HL-60/S4 treated with phorbol 12-myristate 13-acetate at 8.2 ng/mL for 4 days and 3 days (cell line): ENCODE data around the gene IRF6.

Source experiments
- in situ Hi-C: fragments of 300-500 bp; cut with MboI; formaldehyde crosslinking; loops from 2 replicates; pipeline ENCODE4 v1.15.0; 2022; ENCODE audit warnings: low sequenced_read_pairs

The IRF6 gene

GRCh38 chr1:209761011-209761635, 44.8 kb downstream of the IRF6 start:
- in situ Hi-C loops: no loop called here

GRCh38 chr1:209759829-209760359, 46.0 kb downstream of the IRF6 start:
- in situ Hi-C loops: no loop called here

GRCh38 chr1:209758400-209758799, 47.5 kb downstream of the IRF6 start:
- in situ Hi-C loops: no loop called here

GRCh38 chr1:209756615-209757445, 49.1 kb downstream of the IRF6 start:
- in situ Hi-C loops: no loop called here

DNA sequence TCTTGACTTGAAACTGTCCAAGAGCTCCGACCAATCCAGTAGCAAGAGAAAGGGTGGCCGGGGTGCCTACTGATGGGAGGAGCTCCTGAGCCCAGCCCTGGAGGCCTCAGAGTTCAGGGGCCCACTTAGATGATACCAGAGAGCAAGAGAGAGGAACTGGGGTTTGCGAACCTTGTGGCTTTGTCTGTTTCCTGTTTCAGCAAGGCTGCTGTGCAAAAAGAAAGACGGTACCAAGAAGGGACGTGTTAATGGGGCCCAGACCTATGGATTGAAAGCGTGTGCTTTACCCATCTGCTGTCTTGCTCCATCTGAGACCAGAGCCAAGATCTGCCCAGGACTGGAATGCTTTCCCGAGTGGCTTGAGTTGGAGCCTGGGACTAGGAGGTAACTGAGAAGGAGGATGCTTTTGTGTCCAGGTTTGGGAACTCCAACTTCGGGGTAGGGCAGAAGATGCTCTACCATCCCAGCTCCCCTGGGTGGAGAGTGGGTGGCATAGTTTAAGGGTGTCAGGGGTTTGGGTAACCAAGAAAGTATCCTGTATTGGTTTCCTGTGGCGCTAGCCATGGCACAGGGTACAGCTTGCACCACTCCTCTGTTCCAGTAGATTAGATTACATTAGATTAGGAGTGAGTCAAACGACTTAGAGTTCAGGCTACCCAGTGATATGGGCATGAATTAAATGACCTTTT, 49.9 kb downstream of the IRF6 start, which contains the start of gene TRAF3IP3:
TSS of gene TRAF3IP3 (plus strand) at position 128 of the 689 bp plus-strand sequence. CDS start 3,987 bp downstream, outside the sequence.
- in situ Hi-C loops: no loop called here

DNA sequence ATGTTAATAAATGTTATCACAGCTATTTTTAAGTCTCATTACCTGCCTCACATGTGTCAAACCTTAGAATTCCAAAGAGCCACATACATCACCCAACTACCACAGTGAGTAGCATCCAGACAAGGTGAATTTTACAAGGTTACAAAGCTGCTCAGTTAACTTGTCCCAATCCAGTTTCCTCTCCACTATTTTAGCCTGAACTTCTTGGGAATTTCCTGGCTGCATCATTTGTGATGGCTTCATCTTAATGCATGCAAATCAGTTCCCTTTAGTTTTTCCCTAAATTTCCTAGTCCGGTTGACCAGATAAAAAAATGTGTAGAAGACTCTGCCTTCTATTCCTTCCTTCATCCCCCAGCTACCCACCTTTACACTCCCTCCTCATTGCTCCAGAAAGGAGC, 50.7 kb downstream of the IRF6 start:
- in situ Hi-C loops: no loop called here

- in situ Hi-C loops: no loop called here
Observed at GRCh38 chr1:209752890-209753289, 53.1 kb downstream of the IRF6 start.

DNA sequence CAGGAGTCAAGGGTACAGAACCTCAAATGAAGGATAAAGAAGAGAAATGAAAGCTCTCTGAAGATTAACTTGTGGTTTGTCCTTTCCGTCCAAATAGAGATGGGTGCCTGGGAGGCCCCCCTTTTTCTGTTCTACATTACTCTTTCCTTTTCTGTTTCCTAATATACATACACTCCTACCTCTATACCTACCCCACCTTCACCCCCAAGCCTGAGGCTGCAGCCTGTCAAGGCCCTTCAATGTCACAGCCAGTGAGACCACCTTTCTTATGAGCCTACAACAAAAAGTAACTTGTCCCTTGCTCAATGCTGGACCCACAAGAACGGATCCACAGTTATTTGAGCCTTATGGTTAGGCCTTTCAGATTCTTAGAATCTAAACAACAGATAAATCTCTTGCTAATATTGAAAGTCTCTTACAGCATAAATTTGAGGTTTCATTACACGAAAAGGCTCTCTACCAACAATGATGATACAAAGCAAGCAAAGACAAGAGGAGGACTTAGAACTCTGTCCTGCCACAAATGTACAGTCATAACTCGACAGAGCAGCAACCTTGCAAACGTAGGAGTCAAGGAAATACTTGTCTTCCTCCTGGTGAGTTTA, 54.2 kb downstream of the IRF6 start:
- in situ Hi-C loops: no loop called here

DNA sequence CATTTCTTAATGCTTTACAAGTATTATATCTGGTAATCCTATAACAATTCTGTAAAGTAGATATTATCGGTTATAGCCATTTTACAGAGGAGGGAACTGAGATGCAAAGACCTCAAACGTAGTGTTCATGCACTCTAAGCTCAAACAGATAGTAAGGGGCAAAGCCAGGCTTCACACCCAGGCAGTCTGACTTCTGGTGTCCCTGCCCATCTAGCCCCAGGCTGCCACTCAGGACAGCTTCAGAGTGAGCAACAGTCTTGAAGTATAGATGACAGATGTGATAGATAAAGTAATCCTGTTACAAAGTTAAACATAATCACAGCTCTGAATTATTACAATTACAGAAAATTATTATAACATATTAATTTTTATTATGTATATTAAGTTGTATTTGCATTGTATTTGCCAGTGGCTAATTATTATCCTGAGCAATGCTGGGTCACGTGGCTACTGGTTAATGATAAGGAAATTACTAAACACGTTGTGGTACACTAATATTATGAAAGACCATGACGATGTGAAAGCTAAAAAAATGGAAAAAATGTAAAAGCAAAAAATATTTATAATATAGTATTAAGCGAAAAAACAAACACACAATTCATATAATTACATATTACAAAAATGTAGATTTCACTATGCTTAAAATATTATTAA, 56.1 kb downstream of the IRF6 start:
- in situ Hi-C loops: no loop called here

DNA sequence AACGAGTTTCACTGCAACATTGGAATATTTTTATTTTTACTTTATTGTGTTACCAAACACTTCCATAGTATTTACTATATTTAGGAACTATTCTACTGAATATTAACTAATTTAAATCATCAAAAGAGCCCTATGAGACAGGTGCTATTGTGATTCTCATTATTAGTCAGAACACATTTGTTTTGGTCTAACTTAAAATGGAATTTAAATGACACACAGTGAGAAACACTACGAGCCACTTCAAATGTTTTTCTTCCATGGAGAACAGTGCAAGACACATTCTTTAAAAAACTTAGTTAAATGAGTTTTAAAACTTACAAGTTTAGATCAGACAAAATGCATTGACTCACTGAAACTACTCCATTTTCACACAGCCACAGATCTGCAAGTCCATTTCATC, 56.7 kb downstream of the IRF6 start:
- in situ Hi-C loops: no loop called here

- in situ Hi-C loops: no loop called here
Observed at GRCh38 chr1:209748620-209749019, 57.3 kb downstream of the IRF6 start.

GRCh38 chr1:209747580-209748262, 58.2 kb downstream of the IRF6 start:
- in situ Hi-C loops: no loop called here

- in situ Hi-C loops: no loop called here
Observed at GRCh38 chr1:209746451-209747165, 59.3 kb downstream of the IRF6 start.

- in situ Hi-C loops: no loop called here
Observed at GRCh38 chr1:209743145-209743482, 62.8 kb downstream of the IRF6 start.

DNA sequence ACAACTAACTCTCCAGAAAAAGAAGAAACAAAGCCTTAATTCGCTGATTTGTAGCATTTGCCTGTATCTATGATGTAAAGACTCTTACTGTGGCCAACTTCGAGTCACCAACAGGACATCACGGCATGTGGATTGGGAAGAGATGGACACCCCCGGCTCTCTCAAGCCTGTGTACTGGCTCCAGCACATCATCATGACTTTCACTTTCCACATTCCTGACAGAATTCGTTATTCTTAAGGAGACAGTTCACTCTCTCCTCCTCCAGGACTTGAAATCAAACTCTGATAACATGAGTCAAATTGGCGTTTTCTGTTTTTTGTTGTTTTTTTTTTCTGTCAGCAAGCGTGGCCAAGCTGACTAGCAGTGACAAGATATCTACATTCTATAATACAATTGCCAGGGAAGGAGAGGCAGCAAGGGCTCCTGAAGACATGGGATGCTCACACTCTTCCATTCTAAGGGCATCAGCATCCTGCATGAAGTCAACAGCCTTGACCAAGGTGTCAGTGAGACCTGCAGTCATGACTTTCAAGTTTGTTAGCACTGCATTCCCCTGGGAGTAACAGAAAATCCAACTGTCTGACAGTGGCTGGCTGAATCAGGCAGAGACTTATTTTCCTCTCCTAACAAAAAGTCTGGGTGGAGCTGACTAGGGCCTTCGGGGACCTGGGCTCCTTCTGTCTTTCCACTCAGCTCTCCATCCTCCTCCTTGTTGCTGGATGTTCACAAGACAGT, 63.4 kb downstream of the IRF6 start:
- in situ Hi-C loops: no loop called here

- in situ Hi-C loops: no loop called here
Observed at GRCh38 chr1:209741889-209742288, 64.1 kb downstream of the IRF6 start.

GRCh38 chr1:209741193-209741592, 64.7 kb downstream of the IRF6 start:
- in situ Hi-C loops: no loop called here

DNA sequence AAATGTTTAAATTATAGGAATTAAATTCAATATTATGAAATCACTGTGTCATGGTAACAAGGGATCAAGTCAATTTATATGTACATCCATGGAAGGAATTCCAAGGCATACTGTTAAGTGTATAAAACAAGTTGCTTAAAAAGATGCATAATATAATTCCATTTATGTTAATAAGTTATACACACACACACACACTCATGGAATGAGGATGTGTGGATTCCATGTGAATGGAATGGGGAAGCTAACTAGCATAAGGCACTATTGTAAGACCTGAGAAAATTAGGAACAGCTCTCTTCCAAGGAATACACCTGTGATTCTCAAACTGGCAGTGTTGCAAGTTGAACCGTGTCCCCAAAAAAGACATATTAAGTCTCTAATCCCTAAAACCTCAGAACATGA, 67.7 kb downstream of the IRF6 start:
- in situ Hi-C loops: no loop called here

DNA sequence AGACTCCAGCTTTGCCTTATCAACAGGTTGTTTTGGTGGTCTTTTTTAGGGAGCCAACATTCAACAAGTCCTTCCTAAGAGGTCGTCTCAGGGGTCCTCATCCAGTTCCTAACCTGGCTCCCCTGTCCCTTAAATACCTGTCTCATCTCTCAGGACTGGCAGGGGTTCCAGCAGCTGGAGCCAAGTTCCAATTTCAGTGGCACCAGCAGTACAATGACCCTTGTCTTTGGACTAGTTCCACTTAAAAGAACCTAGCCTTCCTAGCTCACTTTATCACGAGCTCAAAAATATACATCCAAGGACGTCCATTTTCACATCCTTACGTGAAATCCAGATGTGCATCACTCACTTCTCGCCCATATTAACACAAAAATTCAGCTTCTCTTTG, 68.8 kb downstream of the IRF6 start:
- in situ Hi-C loops: no loop called here
